Stimulated activated memory B cell treated with anti-CD40 and anti-IgM and Interleukin-4, amounts not matched to agents 10 μg/mL and 1 μg/mL and 100 μg/mL, for 72 hours (primary cell): ENCODE measurements around the gene SLFN12.
A peak's percentile ranks its signal among the peaks of the same experiment; 100 is the strongest.
"Not testable (repeated sequence)": the region's sequence is repeated elsewhere in the genome, so short reads cannot be mapped to it uniquely, and the experiment has no call there.

ENCODE experiments used
- ATAC-seq: fragments of 150-1000 bp; cut with Tn5 transposase; 2 replicates; pipeline ENCODE4 v1.10.0; 2021
- H3K27ac Mint-ChIP-seq: one replicate; pipeline ENCODE4 v1.8.0; 2022; ENCODE audit warnings: mild to moderate bottlenecking, mixed read lengths
- H3K27me3 Mint-ChIP-seq: one replicate; pipeline ENCODE4 v1.8.0; 2022; ENCODE audit warnings: mixed read lengths
- H3K36me3 Mint-ChIP-seq: one replicate; pipeline ENCODE4 v1.8.0; 2022; ENCODE audit warnings: mixed read lengths
- H3K4me1 Mint-ChIP-seq: one replicate; pipeline ENCODE4 v1.8.0; 2022; ENCODE audit warnings: mixed read lengths
- H3K4me3 Mint-ChIP-seq: one replicate; pipeline ENCODE4 v1.8.0; 2022; ENCODE audit warnings: mild to moderate bottlenecking, moderate library complexity, mixed read lengths
- H3K9me3 Mint-ChIP-seq: one replicate; pipeline ENCODE4 v1.8.0; 2022; ENCODE audit warnings: mixed read lengths

Gene SLFN12

GRCh38 chr17:35432176-35433074 is at the start of gene SLFN12:
Gene SLFN12, minus strand, starts transcription at chr17:35432500. Its CDS starts 9,472 bp downstream, at chr17:35423028.
- H3K4me3 Mint-ChIP-seq = peak within 1 kb of the TSS; percentile 93
- H3K27me3 Mint-ChIP-seq = no peaks in the 10 kb centered on the region
- H3K27ac Mint-ChIP-seq = peak within 1 kb of the TSS; percentile 87
- H3K36me3 Mint-ChIP-seq = no peaks in the 10 kb centered on the region
- no peaks in the 10 kb centered on the region for H3K9me3 Mint-ChIP-seq
- ATAC-seq = peak; percentile 93
- H3K4me1 Mint-ChIP-seq = peaks cover 39% of the 10 kb centered on the region

- Mint-ChIP-seq H3K27me3 (no peaks in the 10 kb centered on the region), H3K27ac (no peak overlapping the region), H3K9me3 (peaks cover 7% of the 10 kb centered on the region), H3K4me3 (no peak overlapping the region), H3K4me1 (no peaks in the 10 kb centered on the region), H3K36me3 (peaks cover 27% of the 10 kb centered on the region)
- ATAC-seq = no peak
These were observed 47.0 kb upstream of the SLFN12 start for GRCh38 chr17:35479271-35479670.

GRCh38 chr17:35477248-35477647 is 44.9 kb upstream of the SLFN12 start:
- peaks cover 27% of the 10 kb centered on the region for H3K36me3 Mint-ChIP-seq
- no peak for ATAC-seq
- peaks cover 7% of the 10 kb centered on the region for H3K9me3 Mint-ChIP-seq
- no peaks in the 10 kb centered on the region for H3K4me1 Mint-ChIP-seq
- no peak overlapping the region for H3K4me3 Mint-ChIP-seq
- no peak overlapping the region for H3K27ac Mint-ChIP-seq
- no peaks in the 10 kb centered on the region for H3K27me3 Mint-ChIP-seq

GRCh38 chr17:35476283-35476820 is 44.1 kb upstream of the SLFN12 start:
- Mint-ChIP-seq H3K36me3 (peaks cover 27% of the 10 kb centered on the region), H3K4me3 (no peak overlapping the region), H3K4me1 (no peaks in the 10 kb centered on the region), H3K9me3 (peaks cover 10% of the 10 kb centered on the region), H3K27me3 (no peaks in the 10 kb centered on the region), H3K27ac (no peak overlapping the region)
- ATAC-seq = no peak

GRCh38 chr17:35468475-35468874 is 36.2 kb upstream of the SLFN12 start:
- no peak overlapping the region for H3K4me3 Mint-ChIP-seq
- ATAC-seq = no peak
- no peak overlapping the region for H3K27ac Mint-ChIP-seq

GRCh38 chr17:35467824-35468223 is 35.5 kb upstream of the SLFN12 start:
- H3K36me3 Mint-ChIP-seq = no peaks in the 10 kb centered on the region
- ATAC-seq = peak; percentile 61

More at GRCh38 chr17:35468475-35468874, 36.2 kb upstream of the SLFN12 start:
- Mint-ChIP-seq H3K9me3 (peaks cover 6% of the 10 kb centered on the region), H3K4me1 (peaks cover 8% of the 10 kb centered on the region), H3K27me3 (no peaks in the 10 kb centered on the region), H3K36me3 (no peaks in the 10 kb centered on the region)

GRCh38 chr17:35460354-35460851 is 28.1 kb upstream of the SLFN12 start:
- Mint-ChIP-seq H3K36me3 (no peaks in the 10 kb centered on the region), H3K9me3 (peaks cover 3% of the 10 kb centered on the region), H3K27me3 (no peaks in the 10 kb centered on the region), H3K4me1 (peaks cover 17% of the 10 kb centered on the region), H3K27ac (peak overlapping the region; percentile 79), H3K4me3 (peak overlapping the region; percentile 77)
- ATAC-seq = peak; percentile 99

More at GRCh38 chr17:35467824-35468223, 35.5 kb upstream of the SLFN12 start:
- H3K4me1 Mint-ChIP-seq = peaks cover 8% of the 10 kb centered on the region
- no peak overlapping the region for H3K27ac Mint-ChIP-seq
- H3K27me3 Mint-ChIP-seq = no peaks in the 10 kb centered on the region
- peaks cover 6% of the 10 kb centered on the region for H3K9me3 Mint-ChIP-seq
- no peak overlapping the region for H3K4me3 Mint-ChIP-seq

- not testable (repeated sequence) for H3K4me3 Mint-ChIP-seq, ATAC-seq, H3K36me3 Mint-ChIP-seq, H3K9me3 Mint-ChIP-seq, H3K27ac Mint-ChIP-seq, H3K27me3 Mint-ChIP-seq, H3K4me1 Mint-ChIP-seq
These were observed 21.7 kb upstream of the SLFN12 start for GRCh38 chr17:35454035-35454434.

- no peak for ATAC-seq
- H3K4me3 Mint-ChIP-seq = no peak overlapping the region
- peaks cover 17% of the 10 kb centered on the region for H3K4me1 Mint-ChIP-seq
- H3K36me3 Mint-ChIP-seq = no peaks in the 10 kb centered on the region
- no peaks in the 10 kb centered on the region for H3K9me3 Mint-ChIP-seq
- no peaks in the 10 kb centered on the region for H3K27me3 Mint-ChIP-seq
- no peak overlapping the region for H3K27ac Mint-ChIP-seq
These were observed 20.9 kb upstream of the SLFN12 start for GRCh38 chr17:35453171-35453570.

GRCh38 chr17:35449371-35449931 is 17.2 kb upstream of the SLFN12 start:
- Mint-ChIP-seq H3K4me3 (peak overlapping the region; percentile 93), H3K4me1 (peaks cover 23% of the 10 kb centered on the region), H3K27me3 (no peaks in the 10 kb centered on the region), H3K9me3 (no peaks in the 10 kb centered on the region), H3K27ac (peak overlapping the region; percentile 86), H3K36me3 (no peaks in the 10 kb centered on the region)
- ATAC-seq = peak; percentile 59

- Mint-ChIP-seq H3K4me3 (peak overlapping the region; percentile 93), H3K9me3 (no peaks in the 10 kb centered on the region), H3K4me1 (peaks cover 23% of the 10 kb centered on the region), H3K36me3 (no peaks in the 10 kb centered on the region), H3K27me3 (no peaks in the 10 kb centered on the region), H3K27ac (peak overlapping the region; percentile 86)
- no peak for ATAC-seq
These were observed 16.6 kb upstream of the SLFN12 start for GRCh38 chr17:35448899-35449227.

- Mint-ChIP-seq H3K4me3 (peak within 1 kb of the TSS; percentile 93), H3K9me3 (no peaks in the 10 kb centered on the region), H3K27ac (peak within 1 kb of the TSS; percentile 86), H3K27me3 (no peaks in the 10 kb centered on the region), H3K36me3 (no peaks in the 10 kb centered on the region), H3K4me1 (peaks cover 23% of the 10 kb centered on the region)
- ATAC-seq = peak; percentile 92
These were observed 16.1 kb upstream of the SLFN12 start, which contains the start of gene SLFN13 for GRCh38 chr17:35448214-35448898. Gene SLFN13, minus strand, starts transcription at chr17:35448766. Its CDS starts 3,086 bp downstream, at chr17:35445680.

GRCh38 chr17:35447499-35447898 is 15.2 kb upstream of the SLFN12 start:
- peaks cover 23% of the 10 kb centered on the region for H3K4me1 Mint-ChIP-seq
- H3K9me3 Mint-ChIP-seq = no peaks in the 10 kb centered on the region
- H3K36me3 Mint-ChIP-seq = no peaks in the 10 kb centered on the region
- H3K27ac Mint-ChIP-seq = peak overlapping the region; percentile 86
- peak overlapping the region; percentile 93 for H3K4me3 Mint-ChIP-seq
- ATAC-seq = no peak
- H3K27me3 Mint-ChIP-seq = no peaks in the 10 kb centered on the region

- H3K36me3 Mint-ChIP-seq = no peaks in the 10 kb centered on the region
- no peaks in the 10 kb centered on the region for H3K27me3 Mint-ChIP-seq
- ATAC-seq = no peak
- no peaks in the 10 kb centered on the region for H3K9me3 Mint-ChIP-seq
- peaks cover 7% of the 10 kb centered on the region for H3K4me1 Mint-ChIP-seq
- H3K27ac Mint-ChIP-seq = no peak overlapping the region
- H3K4me3 Mint-ChIP-seq = no peak overlapping the region
These were observed 6.1 kb upstream of the SLFN12 start for GRCh38 chr17:35438433-35438832.
